OCI-LY7 (cell line): ENCODE results near the gene EFNA2. TPM values are rescaled to one million over a fixed set of nuclear protein-coding genes. Genes with fewer than 3 reads are reported as not detected.

ENCODE experiments used
- BruUV-seq: library from RNA; stranded (reverse); fragments of 400-500 nt; replicated peaks from 2 replicates; lab custom pipeline; 2021; lab: Mats Ljungman, UMichigan
- CTCF ChIA-PET: fragments of 300-600 bp; sonication (Branson Sonifier 250); formaldehyde crosslinking; loops from one replicate; lab custom pipeline; 2022; ENCODE audit warnings: antibody characterized with exemption; ENCODE audit not compliant: unreplicated experiment; lab: Charles Lee
- POLR2A ChIA-PET: fragments of 300-600 bp; sonication (Branson Sonifier 250); formaldehyde crosslinking; loops from one replicate; lab custom pipeline; 2022; ENCODE audit warnings: antibody characterized with exemption; lab: Charles Lee
- DNase-seq: peaks from one replicate; pipeline ENCODE4 v3.0.0-alpha.2; 2015; ENCODE audit warnings: low spot score
- H2AFZ ChIP-seq: fragments of 200-600 bp; sonication (generic), shearing (Covaris generic); 2 replicates; pipeline ENCODE4 v1.6.1; 2014; ENCODE audit warnings: mild to moderate bottlenecking, antibody characterized with exemption, low read length, moderate library complexity
- H3K27ac ChIP-seq: fragments of 200-600 bp; sonication (generic); 2 replicates; pipeline ENCODE4 v1.5.1; 2014; ENCODE audit warnings: mixed run types, low read depth, mild to moderate bottlenecking, moderate library complexity, low read length, inconsistent platforms; ENCODE audit not compliant: poor library complexity, severe bottlenecking
- H3K36me3 ChIP-seq: fragments of 200-600 bp; sonication (generic); 2 replicates; pipeline ENCODE4 v1.6.1; 2014; ENCODE audit warnings: mild to moderate bottlenecking, antibody characterized with exemption, low read length, moderate library complexity, mixed read lengths; ENCODE audit not compliant: insufficient read depth
- H3K4me1 ChIP-seq: fragments of 200-600 bp; sonication (generic); 2 replicates; pipeline ENCODE4 v1.5.1; 2014; ENCODE audit warnings: mild to moderate bottlenecking, low read length; ENCODE audit not compliant: insufficient read depth, poor library complexity, severe bottlenecking
- H3K4me2 ChIP-seq: fragments of 200-600 bp; sonication (generic); 2 replicates; pipeline ENCODE4 v1.6.1; 2014; ENCODE audit warnings: mild to moderate bottlenecking, low read length
- H3K4me3 ChIP-seq: fragments of 200-600 bp; sonication (generic); 2 replicates; pipeline ENCODE4 v1.5.1; 2014; ENCODE audit warnings: mild to moderate bottlenecking, low read depth, low read length; ENCODE audit not compliant: poor library complexity, severe bottlenecking
- H3K79me2 ChIP-seq: fragments of 200-600 bp; sonication (generic); 2 replicates; pipeline ENCODE4 v1.6.1; 2016; ENCODE audit warnings: low read depth, mild to moderate bottlenecking, low read length, moderate library complexity, mixed read lengths; ENCODE audit not compliant: insufficient read depth
- H3K9me2 ChIP-seq: fragments of 200-600 bp; sonication (generic); 2 replicates; pipeline ENCODE4 v1.6.1; 2016; ENCODE audit warnings: mild to moderate bottlenecking, low read length, mixed read lengths; ENCODE audit not compliant: insufficient read depth
- H3K9me3 ChIP-seq: fragments of 200-600 bp; sonication (generic); 2 replicates; pipeline ENCODE4 v1.6.1; 2014; ENCODE audit warnings: mild to moderate bottlenecking, mixed run types, low read length, mixed read lengths
- H4K20me1 ChIP-seq: fragments of 200-600 bp; sonication (generic); 2 replicates; pipeline ENCODE4 v1.6.1; 2014; ENCODE audit warnings: mild to moderate bottlenecking, antibody characterized with exemption, low read length, moderate library complexity, mixed read lengths; ENCODE audit not compliant: insufficient read depth
- CTCF ChIP-seq: fragments of 200-600 bp; sonication (generic); conservative IDR thresholded peaks from 2 replicates; pipeline ENCODE4 v1.5.1; 2014; ENCODE audit warnings: mild to moderate bottlenecking, antibody characterized with exemption, low read length, moderate library complexity, mixed read lengths
- EZH2phosphoT487 ChIP-seq: fragments of 200-600 bp; sonication (generic); IDR thresholded peaks from 2 replicates; pipeline ENCODE4 v1.6.1; 2018; ENCODE audit warnings: low read depth, borderline replicate concordance, mild to moderate bottlenecking, mixed run types, antibody characterized with exemption, low read length, moderate library complexity, mixed read lengths
- intact Hi-C: fragments of 100-400 bp; cut with micrococcal nuclease; formaldehyde crosslinking; loops from one replicate; pipeline ENCODE4 v1.10.0; 2022; ENCODE audit not compliant: unreplicated experiment
- total RNA-seq, 2 experiments: library from RNA; depleted of rRNA in 1 of 2; stranded (reverse); fragments of >200 nt in 1 of 2; shearing (Covaris generic) in 1 of 2; gene quantifications; 2 replicates each; pipeline ENCODE4 v1.2.3, GENCODE V29; 2014 to 2022

The EFNA2 gene
- total RNA-seq, 2 experiments from 2014 or later = not detected

GRCh38 chr19:1248139-1248785 lies 37.4 kb upstream of the EFNA2 start, which contains the start of gene MIDN:
MIDN (plus strand) TSS chr19:1248583; CDS start chr19:1250297, 1,714 bp downstream.
- H4K20me1 ChIP-seq = 0 out of 2 replicates have a peak, but pooled peaks cover 1% of the 10 kb centered on the region
- TF ChIP-seq CTCF (peak; percentile 70), EZH2phosphoT487 (no peak)
- no peaks in the 10 kb centered on the region for H3K9me2 ChIP-seq
- no TSS peak for BruUV-seq
- peak; percentile 72 for DNase-seq
- H3K9me3 ChIP-seq = no peaks in the 10 kb centered on the region
- H3K79me2 ChIP-seq = peaks cover 31% of the 10 kb centered on the region; the same call in 1 of the 2 replicates
- ChIA-PET CTCF (no interaction called here), POLR2A (no interaction called here)
- peak within 1 kb of the TSS; percentile 74 for H3K4me3 ChIP-seq
- peak within 1 kb of the TSS; percentile 92 for H3K4me2 ChIP-seq
- H3K4me1 ChIP-seq = peaks cover 51% of the 10 kb centered on the region
- intact Hi-C loops = no loop called here
- H3K36me3 ChIP-seq = peaks cover 54% of the 10 kb centered on the region
- H3K27ac ChIP-seq = peak within 1 kb of the TSS; percentile 73
- no peak within 1 kb of the TSS for H2AFZ ChIP-seq

- TF ChIP-seq EZH2phosphoT487 = no peak
- TF ChIP-seq CTCF = peak; percentile 78
- no peaks in the 10 kb centered on the region for H3K9me2 ChIP-seq
- H3K4me1 ChIP-seq = peaks cover 51% of the 10 kb centered on the region
- H3K27ac ChIP-seq = peak overlapping the region; percentile 73
- no peaks in the 10 kb centered on the region for H3K9me3 ChIP-seq
- intact Hi-C loops = loop anchor here (1.0 kb wide), 1 partner anchor 17 kb away; no protein-coding TSS in a partner anchor
- ChIA-PET CTCF (no interaction called here), POLR2A (no interaction called here)
- H2AFZ ChIP-seq = no peak overlapping the region
- peaks cover 36% of the 10 kb centered on the region; the same call in 1 of the 2 replicates for H3K79me2 ChIP-seq
- peak; percentile 82 for DNase-seq
- peak overlapping the region; percentile 74 for H3K4me3 ChIP-seq
- H3K36me3 ChIP-seq = peaks cover 54% of the 10 kb centered on the region
- H4K20me1 ChIP-seq = 0 out of 2 replicates have a peak, but pooled peaks cover 7% of the 10 kb centered on the region
- no TSS peak for BruUV-seq
- H3K4me2 ChIP-seq = peak overlapping the region; percentile 92
These were observed 36.8 kb upstream of the EFNA2 start for GRCh38 chr19:1248786-1249297.
